Right ventricle myocardium superior (tissue), 1 donor: Measurements from ENCODE around the gene PARD3. TPM values are rescaled to one million over a fixed set of nuclear protein-coding genes. Genes with fewer than 3 reads are reported as not detected.

Experiments used
- ATAC-seq: fragments of 200-7000 bp; cut with Tn5 transposase; one replicate; pipeline ENCODE4 v1.9.1; 2020; ENCODE audit warnings: mild to moderate bottlenecking; ENCODE audit not compliant: poor library complexity
- DNase-seq: peaks from one replicate; pipeline ENCODE4 v3.0.0-alpha.2; 2020
- intact Hi-C: fragments of 100-400 bp; cut with DNase I; formaldehyde crosslinking; loops from one replicate; pipeline ENCODE4 v1.11.2; 2022
- total RNA-seq: library from RNA; stranded (reverse); fragmentation: NEBNext Ultra II Directional; extraction: Animal tissue kit (Norgen Biotek cat#: 25700); gene quantifications from one replicate; pipeline ENCODE4 v1.2.1, GENCODE V29; 2021
- donor health status: DM: no; HTN: yes; CAD: no; lungs with severe emphysema.

The PARD3 gene
- total RNA-seq, 1 donor from 2014 or later = 33.5 TPM

- intact Hi-C loops = no loop called here
- DNase-seq (no peak), ATAC-seq (no peak)
These were observed 208.2 kb downstream of the PARD3 start for GRCh38 chr10:34606890-34607289.

GRCh38 chr10:34602478-34602877 lies 212.6 kb downstream of the PARD3 start:
- intact Hi-C loops = no loop called here
- ATAC-seq = no peak
- no peak for DNase-seq

GRCh38 chr10:34601691-34602090 lies 213.4 kb downstream of the PARD3 start:
- intact Hi-C loops = no loop called here
- DNase-seq = no peak
- no peak for ATAC-seq

- DNase-seq (no peak), ATAC-seq (no peak)
- intact Hi-C loops = no loop called here
These were observed 215.9 kb downstream of the PARD3 start for GRCh38 chr10:34599026-34599795.

GRCh38 chr10:34596351-34596750 lies 218.7 kb downstream of the PARD3 start:
- ATAC-seq = no peak

GRCh38 chr10:34593930-34594329 lies 221.2 kb downstream of the PARD3 start:
- intact Hi-C loops = no loop called here
- ATAC-seq = no peak
- DNase-seq = no peak

More at GRCh38 chr10:34596351-34596750, 218.7 kb downstream of the PARD3 start:
- DNase-seq = no peak
- intact Hi-C loops = no loop called here

GRCh38 chr10:34593374-34593890 lies 221.7 kb downstream of the PARD3 start:
- intact Hi-C loops = no loop called here
- DNase-seq = no peak
- ATAC-seq = no peak

- DNase-seq (no peak), ATAC-seq (no peak)
- intact Hi-C loops = no loop called here
These were observed 224.3 kb downstream of the PARD3 start for GRCh38 chr10:34590793-34591192.

GRCh38 chr10:34589275-34589674 lies 225.8 kb downstream of the PARD3 start:
- ATAC-seq = no peak
- intact Hi-C loops = no loop called here

GRCh38 chr10:34587680-34588019 lies 227.4 kb downstream of the PARD3 start:
- DNase-seq (no peak), ATAC-seq (no peak)
- intact Hi-C loops = no loop called here

More at GRCh38 chr10:34589275-34589674, 225.8 kb downstream of the PARD3 start:
- DNase-seq = no peak

GRCh38 chr10:34587002-34587679 lies 228.0 kb downstream of the PARD3 start:
- no peak for ATAC-seq
- intact Hi-C loops = no loop called here
- no peak for DNase-seq

- DNase-seq (no peak), ATAC-seq (no peak)
- intact Hi-C loops = no loop called here
These were observed 229.5 kb downstream of the PARD3 start for GRCh38 chr10:34585422-34586112.

- peak; percentile 84 for ATAC-seq
- intact Hi-C loops = no loop called here
- DNase-seq = no peak
These were observed 230.9 kb downstream of the PARD3 start for GRCh38 chr10:34584164-34584563.

GRCh38 chr10:34581801-34582532 lies 233.1 kb downstream of the PARD3 start:
- ATAC-seq (no peak), DNase-seq (no peak)
- intact Hi-C loops = no loop called here

GRCh38 chr10:34580643-34581042 lies 234.5 kb downstream of the PARD3 start:
- intact Hi-C loops = no loop called here
- ATAC-seq = peak; percentile 36
- no peak for DNase-seq

- DNase-seq (no peak), ATAC-seq (no peak)
- intact Hi-C loops = no loop called here
These were observed 234.9 kb downstream of the PARD3 start for GRCh38 chr10:34580214-34580613.

- ATAC-seq = no peak
- intact Hi-C loops = no loop called here
- no peak for DNase-seq
These were observed 236.6 kb downstream of the PARD3 start for GRCh38 chr10:34578468-34578867.

- ATAC-seq (no peak), DNase-seq (no peak)
- intact Hi-C loops = no loop called here
These were observed 238.3 kb downstream of the PARD3 start for GRCh38 chr10:34576797-34577196.

- intact Hi-C loops = no loop called here
- DNase-seq (no peak), ATAC-seq (no peak)
These were observed 239.2 kb downstream of the PARD3 start for GRCh38 chr10:34575882-34576281.
